Measurements from ENCODE around the gene C2orf81. TPM values are rescaled to one million over a fixed set of nuclear protein-coding genes. Genes with fewer than 3 reads are reported as not detected.
"Not testable (repeated sequence)": the region's sequence is repeated elsewhere in the genome, so short reads cannot be mapped to it uniquely, and the experiment has no call there.

Gene C2orf81
- total RNA-seq (2021) = 9.8 and 12.0 TPM in 2 replicates
- Bru-seq, nascent RNA = percentile 42 among the genes with signal in this experiment
- percentile 42 among the genes with signal in this experiment for BruChase-seq, experiment 1, labeled RNA remaining after a 2-hour chase
- BruChase-seq, experiment 2, labeled RNA remaining after a 6-hour chase = percentile 54 among the genes with signal in this experiment
- long read RNA-seq, partial matches to known transcripts = 0 of 7 reads
- long read RNA-seq, other reads (novel, unspliced or antisense) = 4 of 7 reads

DNA sequence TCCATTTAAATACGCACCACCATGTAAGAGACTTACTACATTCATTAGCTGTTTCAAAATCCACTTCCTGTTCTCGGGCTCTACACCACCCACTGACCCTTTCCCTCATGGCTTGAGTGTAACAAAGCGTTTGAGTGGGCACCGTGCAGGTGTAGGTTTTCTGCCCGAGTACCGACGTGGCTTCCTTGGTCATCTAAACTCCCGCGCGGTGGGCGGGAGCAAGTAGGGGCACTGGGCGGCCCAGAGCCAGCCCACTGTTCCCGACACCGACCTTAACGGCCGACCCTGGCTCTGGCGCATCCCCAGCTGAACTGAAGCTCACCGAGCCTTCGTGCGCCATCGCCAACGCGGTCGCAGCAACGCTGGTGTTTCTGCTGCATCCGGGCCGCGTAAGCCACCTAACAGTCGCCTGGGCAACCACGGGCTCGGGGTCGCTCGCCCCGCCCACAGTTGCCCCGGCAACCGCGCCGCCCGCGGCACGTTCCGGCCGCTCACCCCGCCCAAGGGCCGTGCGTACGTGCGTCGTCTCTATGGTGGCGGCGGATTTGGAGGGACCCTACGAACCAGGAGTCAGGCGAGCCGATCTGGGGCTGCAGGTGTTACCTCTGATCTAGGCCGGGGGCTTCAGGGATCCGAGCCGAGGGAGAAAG lies at the start of gene C2orf81, which contains the start of gene WDR54:
C2orf81 (minus strand) TSS at position 399 of the 650 bp plus-strand sequence; CDS start at position 340, 59 bp downstream.
WDR54 (plus strand) TSS at position 510 of the 650 bp plus-strand sequence. CDS start 424 bp downstream, outside the sequence.
- no peaks in the 10 kb centered on the region for H3K79me2 ChIP-seq (ENCODE audit: low read depth)
- no peaks in the 10 kb centered on the region for H3K36me3 ChIP-seq (ENCODE audit: low read depth)
- H3K27ac ChIP-seq = peak within 1 kb of the TSS; percentile 40
- POLR2A ChIA-PET (ENCODE audit: unreplicated experiment) = interaction anchor here (0.5 kb wide), 1 partner anchor 43 kb away, joined by 13 read pairs; no protein-coding TSS in a partner anchor
- peak within 1 kb of the TSS; percentile 83 for H3K4me2 ChIP-seq
- no TSS peak for BruUV-seq (replicated peaks)
- peak within 1 kb of the TSS; percentile 84 for H2AFZ ChIP-seq
- intact Hi-C loops (cut with micrococcal nuclease; ENCODE audit: unreplicated experiment) = loop anchor here (1.0 kb wide), 1 partner anchor 29 kb away; no protein-coding TSS in a partner anchor
- H3F3A ChIP-seq (ENCODE audit: insufficient read depth, low read depth) = peaks cover 41% of the 10 kb centered on the region; the same call in 1 of the 2 replicates
- H3K4me3 ChIP-seq = peak within 1 kb of the TSS; percentile 67
- DNase-seq = peak; percentile 78 to 93
- no peaks in the 10 kb centered on the region for H3K27me3 ChIP-seq (ENCODE audit: insufficient read depth, low read depth)
- TF ChIP-seq, protein P1, sequence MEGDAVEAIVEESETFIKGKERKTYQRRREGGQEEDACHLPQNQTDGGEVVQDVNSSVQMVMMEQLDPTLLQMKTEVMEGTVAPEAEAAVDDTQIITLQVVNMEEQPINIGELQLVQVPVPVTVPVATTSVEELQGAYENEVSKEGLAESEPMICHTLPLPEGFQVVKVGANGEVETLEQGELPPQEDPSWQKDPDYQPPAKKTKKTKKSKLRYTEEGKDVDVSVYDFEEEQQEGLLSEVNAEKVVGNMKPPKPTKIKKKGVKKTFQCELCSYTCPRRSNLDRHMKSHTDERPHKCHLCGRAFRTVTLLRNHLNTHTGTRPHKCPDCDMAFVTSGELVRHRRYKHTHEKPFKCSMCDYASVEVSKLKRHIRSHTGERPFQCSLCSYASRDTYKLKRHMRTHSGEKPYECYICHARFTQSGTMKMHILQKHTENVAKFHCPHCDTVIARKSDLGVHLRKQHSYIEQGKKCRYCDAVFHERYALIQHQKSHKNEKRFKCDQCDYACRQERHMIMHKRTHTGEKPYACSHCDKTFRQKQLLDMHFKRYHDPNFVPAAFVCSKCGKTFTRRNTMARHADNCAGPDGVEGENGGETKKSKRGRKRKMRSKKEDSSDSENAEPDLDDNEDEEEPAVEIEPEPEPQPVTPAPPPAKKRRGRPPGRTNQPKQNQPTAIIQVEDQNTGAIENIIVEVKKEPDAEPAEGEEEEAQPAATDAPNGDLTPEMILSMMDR (conservative IDR thresholded peaks at IDR 0.05) = no peak
- no peak for TF ChIP-seq EZH2 (IDR thresholded peaks at IDR 0.05; ENCODE audit: low read depth)
- H4K20me1 ChIP-seq (ENCODE audit: insufficient read depth) = no peaks in the 10 kb centered on the region
- no peaks in the 10 kb centered on the region for H3K9me2 ChIP-seq (ENCODE audit: insufficient read depth)
- peaks cover 9% of the 10 kb centered on the region for H3K4me1 ChIP-seq (replicated peaks; ENCODE audit: insufficient read depth)
- no peaks in the 10 kb centered on the region for H3K9me3 ChIP-seq (ENCODE audit: insufficient read depth, low read depth)
- CTCF ChIA-PET = interaction anchor here (1.1 kb wide), 1 partner anchor 413 kb away, joined by 3 read pairs; no protein-coding TSS in a partner anchor

DNA sequence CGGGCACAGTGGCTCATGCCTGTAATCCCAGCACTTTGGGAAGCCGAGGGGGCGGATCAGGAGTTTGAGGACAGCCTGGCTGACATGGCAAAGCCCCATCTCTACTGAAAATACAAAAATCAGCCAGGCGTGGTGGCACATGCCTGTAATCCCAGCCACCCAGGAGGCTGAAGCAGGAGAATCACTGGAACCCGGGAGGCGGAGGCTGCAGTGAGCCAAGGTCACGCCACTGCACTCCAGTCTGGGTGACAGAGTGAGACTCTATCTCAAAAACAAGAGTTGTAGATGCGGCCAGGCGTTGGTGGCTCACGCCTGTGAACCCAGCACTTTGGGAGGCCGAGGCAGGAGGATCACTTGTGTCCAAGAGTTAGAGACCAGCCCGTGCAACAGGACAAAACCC lies 49.3 kb upstream of the C2orf81 start:
- H3K4me3 ChIP-seq; H4K20me1 ChIP-seq (ENCODE audit: insufficient read depth); BruUV-seq (replicated peaks); H3K79me2 ChIP-seq (ENCODE audit: low read depth); H3K9me3 ChIP-seq (ENCODE audit: insufficient read depth, low read depth); H3K36me3 ChIP-seq (ENCODE audit: low read depth); DNase-seq; H3K27me3 ChIP-seq (ENCODE audit: insufficient read depth, low read depth); H2AFZ ChIP-seq; H3K9me2 ChIP-seq (ENCODE audit: insufficient read depth); intact Hi-C loops (cut with micrococcal nuclease; ENCODE audit: unreplicated experiment); H3K27ac ChIP-seq: not testable (repeated sequence)
- CTCF ChIA-PET = interaction anchor here (0.6 to 0.7 kb wide), 2 partner anchors 21 to 79 kb away, joined by 4 to 9 read pairs; no protein-coding TSS in a partner anchor
- H3F3A ChIP-seq (ENCODE audit: insufficient read depth, low read depth) = peaks cover 59% of the 10 kb centered on the region
- peaks cover 15% of the 10 kb centered on the region for H3K4me1 ChIP-seq (replicated peaks; ENCODE audit: insufficient read depth)
- POLR2A ChIA-PET (ENCODE audit: unreplicated experiment) = interaction anchor here (0.6 kb wide), 1 partner anchor 265 kb away, joined by 19 read pairs; no protein-coding TSS in a partner anchor
- peak overlapping the region; percentile 95 for H3K4me2 ChIP-seq

DNA sequence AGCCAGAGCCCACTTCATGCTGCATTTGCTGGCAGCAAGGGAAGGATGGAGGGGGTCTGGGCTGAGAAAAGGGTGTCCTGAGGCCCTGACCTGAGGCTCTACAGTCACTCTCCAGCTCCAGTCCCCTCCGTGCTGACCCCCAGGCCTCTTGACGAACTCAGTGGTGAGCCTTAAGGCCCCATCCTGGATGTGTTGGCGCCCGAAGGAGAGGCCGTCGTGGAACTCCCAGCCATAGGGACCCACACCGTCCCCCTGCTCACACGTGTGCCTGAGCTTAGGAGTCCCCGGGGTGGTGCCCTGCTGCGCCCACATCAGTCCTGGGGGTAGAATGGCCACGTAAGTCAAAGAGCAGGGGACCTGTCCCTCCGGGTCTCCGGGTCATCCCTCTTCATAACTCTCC lies 43.0 kb upstream of the C2orf81 start:
- ChIA-PET POLR2A (ENCODE audit: unreplicated experiment) (interaction anchor here (0.5 to 0.7 kb wide), 2 partner anchors 43 to 310 kb away, joined by 6 to 13 read pairs; no protein-coding TSS in a partner anchor), CTCF (no interaction called here)
- peaks cover 15% of the 10 kb centered on the region for H3K36me3 ChIP-seq (ENCODE audit: low read depth)
- H3K27ac ChIP-seq = 0 out of 2 replicates have a peak overlapping the region, but pooled peaks have one; percentile 50
- no peaks in the 10 kb centered on the region for H3K27me3 ChIP-seq (ENCODE audit: insufficient read depth, low read depth)
- no peak for TF ChIP-seq EZH2 (IDR thresholded peaks at IDR 0.05; ENCODE audit: low read depth)
- TF ChIP-seq, protein P1 (conservative IDR thresholded peaks at IDR 0.05) = no peak
- TSS peak; percentile 20 for BruUV-seq (replicated peaks)
- H3F3A ChIP-seq (ENCODE audit: insufficient read depth, low read depth) = peaks cover 29% of the 10 kb centered on the region; the same call in 1 of the 2 replicates
- H3K4me1 ChIP-seq (replicated peaks; ENCODE audit: insufficient read depth) = peaks cover 16% of the 10 kb centered on the region
- H3K4me2 ChIP-seq = peak overlapping the region; percentile 92
- peaks cover 29% of the 10 kb centered on the region for H3K79me2 ChIP-seq (ENCODE audit: low read depth)
- no peaks in the 10 kb centered on the region for H3K9me2 ChIP-seq (ENCODE audit: insufficient read depth)
- H4K20me1 ChIP-seq (ENCODE audit: insufficient read depth) = no peaks in the 10 kb centered on the region
- intact Hi-C loops (cut with micrococcal nuclease; ENCODE audit: unreplicated experiment) = no loop called here
- H3K4me3 ChIP-seq = peak overlapping the region; percentile 95
- no peaks in the 10 kb centered on the region for H3K9me3 ChIP-seq (ENCODE audit: insufficient read depth, low read depth)
- DNase-seq = no peak
- H2AFZ ChIP-seq = peak overlapping the region; percentile 87

All from PC-9 (cell line).